Progenitor cell of endocrine pancreas (in vitro differentiated cells): ENCODE data around the gene SLC1A1. TPM values are rescaled to one million over a fixed set of nuclear protein-coding genes. Genes with fewer than 3 reads are reported as not detected.

ENCODE experiments used
- DNase-seq: peaks from one replicate; pipeline ENCODE4 v3.0.0; 2021; ENCODE audit warnings: low spot score; ENCODE audit not compliant: unreplicated experiment
- H3K27ac Mint-ChIP-seq: 2 replicates; pipeline ENCODE4 v1.8.0; 2021; ENCODE audit warnings: mild to moderate bottlenecking, moderate library complexity, mixed read lengths
- H3K27me3 Mint-ChIP-seq: 2 replicates; pipeline ENCODE4 v1.8.0; 2021; ENCODE audit warnings: mixed read lengths
- H3K36me3 Mint-ChIP-seq: 2 replicates; pipeline ENCODE4 v1.8.0; 2022; ENCODE audit warnings: mixed read lengths; ENCODE audit not compliant: insufficient read depth
- H3K4me1 Mint-ChIP-seq: 2 replicates; pipeline ENCODE4 v1.8.0; 2021; ENCODE audit warnings: low read depth, mixed read lengths
- H3K4me3 Mint-ChIP-seq: 2 replicates; pipeline ENCODE4 v1.8.0; 2021; ENCODE audit warnings: low read depth, mild to moderate bottlenecking, moderate library complexity, mixed read lengths
- H3K9me3 Mint-ChIP-seq: 2 replicates; pipeline ENCODE4 v1.8.0; 2021; ENCODE audit warnings: low read depth, mixed read lengths
- total RNA-seq: library from RNA; stranded (reverse); gene quantifications from 2 replicates; pipeline ENCODE4 v1.2.1, GENCODE V29; 2021
- TF ChIP-seq, protein P1 (sequence below): fragments of 200-600 bp; sonication (generic); IDR thresholded peaks from one replicate; pipeline ENCODE4 v1.5.0; 2021; ENCODE audit warnings: antibody characterized with exemption, mild to moderate bottlenecking; ENCODE audit not compliant: unreplicated experiment

The SLC1A1 gene
- total RNA-seq, 1 donor from 2014 or later, result 3.8 TPM

DNA sequence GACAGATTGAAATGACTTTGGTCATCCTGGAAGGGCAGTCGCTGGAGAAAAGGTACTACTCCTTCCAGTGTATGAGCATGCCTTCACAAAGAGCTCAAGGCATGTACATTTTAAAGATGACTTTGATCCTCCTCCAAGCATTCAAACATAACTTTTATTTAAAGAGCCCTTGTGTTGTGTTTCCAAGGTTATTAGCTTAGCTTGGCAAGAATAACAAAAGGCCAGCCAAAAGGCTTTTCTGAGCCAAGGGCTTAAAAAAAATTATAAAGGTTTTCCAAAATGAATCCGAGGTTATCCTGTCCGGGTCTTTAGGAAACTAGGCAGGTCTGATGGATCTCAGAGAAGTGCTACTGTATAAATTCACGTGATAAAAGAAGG is 100.8 kb downstream of the SLC1A1 start:
- Mint-ChIP-seq H3K4me1 (no peaks in the 10 kb centered on the region), H3K9me3 (no peaks in the 10 kb centered on the region), H3K36me3 (no peaks in the 10 kb centered on the region), H3K27me3 (no peaks in the 10 kb centered on the region), H3K27ac (no peak overlapping the region), H3K4me3 (no peak overlapping the region)
- TF ChIP-seq, protein P1, sequence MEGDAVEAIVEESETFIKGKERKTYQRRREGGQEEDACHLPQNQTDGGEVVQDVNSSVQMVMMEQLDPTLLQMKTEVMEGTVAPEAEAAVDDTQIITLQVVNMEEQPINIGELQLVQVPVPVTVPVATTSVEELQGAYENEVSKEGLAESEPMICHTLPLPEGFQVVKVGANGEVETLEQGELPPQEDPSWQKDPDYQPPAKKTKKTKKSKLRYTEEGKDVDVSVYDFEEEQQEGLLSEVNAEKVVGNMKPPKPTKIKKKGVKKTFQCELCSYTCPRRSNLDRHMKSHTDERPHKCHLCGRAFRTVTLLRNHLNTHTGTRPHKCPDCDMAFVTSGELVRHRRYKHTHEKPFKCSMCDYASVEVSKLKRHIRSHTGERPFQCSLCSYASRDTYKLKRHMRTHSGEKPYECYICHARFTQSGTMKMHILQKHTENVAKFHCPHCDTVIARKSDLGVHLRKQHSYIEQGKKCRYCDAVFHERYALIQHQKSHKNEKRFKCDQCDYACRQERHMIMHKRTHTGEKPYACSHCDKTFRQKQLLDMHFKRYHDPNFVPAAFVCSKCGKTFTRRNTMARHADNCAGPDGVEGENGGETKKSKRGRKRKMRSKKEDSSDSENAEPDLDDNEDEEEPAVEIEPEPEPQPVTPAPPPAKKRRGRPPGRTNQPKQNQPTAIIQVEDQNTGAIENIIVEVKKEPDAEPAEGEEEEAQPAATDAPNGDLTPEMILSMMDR, result no peak
- no peak for DNase-seq

DNA sequence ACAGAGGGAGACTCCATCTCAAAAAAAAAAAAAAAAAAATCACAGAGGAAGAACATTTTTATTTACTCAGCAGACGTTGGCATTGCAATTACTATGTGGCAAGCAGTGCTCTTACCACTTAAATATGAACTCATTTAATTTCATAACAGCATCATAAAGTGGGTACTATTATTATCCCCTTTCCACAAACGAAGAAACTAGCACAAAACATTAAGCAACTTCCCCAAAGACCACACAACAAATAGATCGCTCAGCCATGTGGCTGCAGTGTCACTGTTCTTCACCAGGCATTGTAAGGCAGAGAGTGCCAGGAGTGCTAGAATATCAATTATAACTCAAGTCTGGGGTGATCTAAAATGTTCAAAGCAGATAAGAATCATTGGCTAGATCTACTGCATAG is 102.0 kb downstream of the SLC1A1 start:
- H3K9me3 Mint-ChIP-seq, result no peaks in the 10 kb centered on the region
- TF ChIP-seq, protein P1, result no peak
- H3K36me3 Mint-ChIP-seq, result no peaks in the 10 kb centered on the region
- DNase-seq, result no peak
- H3K27ac Mint-ChIP-seq, result no peak overlapping the region
- H3K4me1 Mint-ChIP-seq, result no peaks in the 10 kb centered on the region
- no peak overlapping the region for H3K4me3 Mint-ChIP-seq
- H3K27me3 Mint-ChIP-seq, result no peaks in the 10 kb centered on the region

DNA sequence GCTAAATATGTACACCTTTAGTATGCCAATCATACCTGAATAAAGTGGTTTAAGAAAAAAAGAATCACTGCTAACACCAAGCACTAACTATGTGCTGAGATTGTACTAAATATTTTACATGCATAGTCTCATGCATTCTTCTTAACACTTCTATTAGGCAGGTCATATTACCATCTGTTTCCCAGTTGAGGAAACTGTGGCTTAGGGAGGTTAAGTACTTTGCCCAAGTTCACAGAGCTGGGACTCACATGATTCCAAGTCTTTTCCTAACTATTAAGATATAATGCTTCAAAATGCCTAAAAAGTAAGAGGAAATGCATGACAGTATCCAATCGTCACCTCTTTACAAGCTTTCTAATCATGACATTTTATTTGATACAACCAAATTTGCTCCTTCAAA is 102.6 kb downstream of the SLC1A1 start:
- Mint-ChIP-seq H3K4me3 (no peak overlapping the region), H3K27me3 (no peaks in the 10 kb centered on the region), H3K9me3 (no peaks in the 10 kb centered on the region), H3K4me1 (no peaks in the 10 kb centered on the region), H3K27ac (no peak overlapping the region), H3K36me3 (no peaks in the 10 kb centered on the region)
- TF ChIP-seq, protein P1, result no peak
- DNase-seq, result no peak

DNA sequence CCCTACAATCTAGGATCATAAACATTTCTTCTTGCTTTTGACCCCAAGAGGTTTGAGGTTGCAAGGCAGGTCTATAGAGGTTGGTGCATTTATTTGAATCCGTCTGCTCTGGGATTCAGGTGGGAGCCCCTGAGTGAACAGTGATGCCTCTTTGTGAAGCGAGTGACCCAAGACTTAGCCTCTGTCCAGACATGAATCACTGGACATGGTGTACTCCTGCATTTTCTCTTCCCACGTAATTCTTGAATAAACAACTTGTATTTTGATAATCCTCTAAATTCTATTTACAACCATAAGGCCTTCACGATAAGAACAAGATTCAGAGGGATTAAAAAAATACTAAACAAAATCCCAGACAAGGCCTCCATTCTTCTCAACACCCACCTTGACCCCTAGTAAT is 104.3 kb downstream of the SLC1A1 start:
- TF ChIP-seq, protein P1, result no peak
- Mint-ChIP-seq H3K4me1 (no peaks in the 10 kb centered on the region), H3K4me3 (no peak overlapping the region), H3K9me3 (no peaks in the 10 kb centered on the region), H3K27me3 (no peaks in the 10 kb centered on the region), H3K36me3 (no peaks in the 10 kb centered on the region), H3K27ac (no peak overlapping the region)
- DNase-seq, result no peak

DNA sequence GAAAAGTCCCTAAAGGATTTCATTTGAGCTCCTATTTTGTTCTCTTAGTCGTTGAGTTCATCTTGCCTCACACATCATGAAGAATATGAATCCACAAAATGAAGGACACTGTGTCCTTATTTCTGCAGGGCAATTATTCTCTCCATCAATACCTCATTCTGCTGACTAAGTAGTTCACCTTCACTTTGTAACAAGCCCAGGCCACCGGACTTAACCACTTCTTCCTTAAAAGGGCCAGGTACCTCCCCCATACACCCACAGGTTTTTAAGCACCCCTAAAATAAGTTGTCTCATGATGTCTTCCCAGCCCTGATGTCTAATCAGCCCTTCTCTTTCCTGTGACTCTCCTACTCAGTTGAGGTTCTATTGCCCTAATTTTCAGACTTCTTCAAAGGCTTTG is 104.7 kb downstream of the SLC1A1 start:
- Mint-ChIP-seq H3K27ac (no peak overlapping the region), H3K4me1 (no peaks in the 10 kb centered on the region), H3K27me3 (no peaks in the 10 kb centered on the region), H3K36me3 (no peaks in the 10 kb centered on the region), H3K4me3 (no peak overlapping the region), H3K9me3 (no peaks in the 10 kb centered on the region)
- DNase-seq, result no peak
- TF ChIP-seq, protein P1, result no peak
